ENCODE data around the gene ABCG8. TPM values are rescaled to one million over a fixed set of nuclear protein-coding genes. Genes with fewer than 3 reads are reported as not detected.
A peak's percentile ranks its signal among the peaks of the same experiment; 100 is the strongest.

The ABCG8 gene
- polyA plus RNA-seq, 1 donor, result 0.88 TPM

GRCh38 chr2:43855292-43855691 lies 16.5 kb downstream of the ABCG8 start:
- no peak for DNase-seq

- no peak for DNase-seq
Observed at GRCh38 chr2:43872151-43872550, 33.4 kb downstream of the ABCG8 start.

GRCh38 chr2:43874776-43875451 lies 36.1 kb downstream of the ABCG8 start:
- DNase-seq, result no peak

GRCh38 chr2:43877782-43878464 lies 39.2 kb downstream of the ABCG8 start:
- peak; percentile 33 for DNase-seq

- no peak for DNase-seq
Observed at GRCh38 chr2:43879261-43879660, 40.5 kb downstream of the ABCG8 start.

GRCh38 chr2:43880471-43880870 lies 41.7 kb downstream of the ABCG8 start:
- no peak for DNase-seq

GRCh38 chr2:43880952-43881351 lies 42.2 kb downstream of the ABCG8 start:
- no peak for DNase-seq

- DNase-seq, result no peak
Observed at GRCh38 chr2:43882312-43882711, 43.5 kb downstream of the ABCG8 start.

- no peak for DNase-seq
Observed at GRCh38 chr2:43884689-43885088, 45.9 kb downstream of the ABCG8 start.

GRCh38 chr2:43885132-43885632 lies 46.4 kb downstream of the ABCG8 start:
- no peak for DNase-seq

GRCh38 chr2:43887176-43887575 lies 48.4 kb downstream of the ABCG8 start:
- no peak for DNase-seq

- DNase-seq, result no peak
Observed at GRCh38 chr2:43889416-43889815, 50.6 kb downstream of the ABCG8 start.

- no peak for DNase-seq
Observed at GRCh38 chr2:43890855-43891254, 52.1 kb downstream of the ABCG8 start.

GRCh38 chr2:43894743-43895142 lies 56.0 kb downstream of the ABCG8 start:
- DNase-seq, result no peak

GRCh38 chr2:43896906-43897305 lies 58.1 kb downstream of the ABCG8 start:
- no peak for DNase-seq

- no peak for DNase-seq
Observed at GRCh38 chr2:43897492-43897891, 58.7 kb downstream of the ABCG8 start.

- no peak for DNase-seq
Observed at GRCh38 chr2:43898134-43898837, 59.5 kb downstream of the ABCG8 start.

- DNase-seq, result no peak
Observed at GRCh38 chr2:43898838-43899346, 60.1 kb downstream of the ABCG8 start.

GRCh38 chr2:43899589-43899988 lies 60.8 kb downstream of the ABCG8 start:
- DNase-seq, result no peak

- no peak for DNase-seq
Observed at GRCh38 chr2:43905371-43905803, 66.6 kb downstream of the ABCG8 start.

- DNase-seq, result no peak
Observed at GRCh38 chr2:43905871-43906270, 67.1 kb downstream of the ABCG8 start.

GRCh38 chr2:43906448-43907109 lies 67.8 kb downstream of the ABCG8 start:
- DNase-seq, result no peak
